K562 treated with DMSO at 1 percent for 24 hours (cell line): Measurements from ENCODE around the gene TRAPPC12. TPM values are rescaled to one million over a fixed set of nuclear protein-coding genes. Genes with fewer than 3 reads are reported as not detected.

Experiments used
- total RNA-seq: library from RNA; unstranded; fragments of 300-600 nt; gene quantifications from 2 replicates; pipeline ENCODE4 v1.2.3, GENCODE V29; 2022; ENCODE audit warnings: low read depth; ENCODE audit not compliant: insufficient read depth

TRAPPC12 gene
- 82.4 and 90.1 TPM in 2 replicates for total RNA-seq

DNA sequence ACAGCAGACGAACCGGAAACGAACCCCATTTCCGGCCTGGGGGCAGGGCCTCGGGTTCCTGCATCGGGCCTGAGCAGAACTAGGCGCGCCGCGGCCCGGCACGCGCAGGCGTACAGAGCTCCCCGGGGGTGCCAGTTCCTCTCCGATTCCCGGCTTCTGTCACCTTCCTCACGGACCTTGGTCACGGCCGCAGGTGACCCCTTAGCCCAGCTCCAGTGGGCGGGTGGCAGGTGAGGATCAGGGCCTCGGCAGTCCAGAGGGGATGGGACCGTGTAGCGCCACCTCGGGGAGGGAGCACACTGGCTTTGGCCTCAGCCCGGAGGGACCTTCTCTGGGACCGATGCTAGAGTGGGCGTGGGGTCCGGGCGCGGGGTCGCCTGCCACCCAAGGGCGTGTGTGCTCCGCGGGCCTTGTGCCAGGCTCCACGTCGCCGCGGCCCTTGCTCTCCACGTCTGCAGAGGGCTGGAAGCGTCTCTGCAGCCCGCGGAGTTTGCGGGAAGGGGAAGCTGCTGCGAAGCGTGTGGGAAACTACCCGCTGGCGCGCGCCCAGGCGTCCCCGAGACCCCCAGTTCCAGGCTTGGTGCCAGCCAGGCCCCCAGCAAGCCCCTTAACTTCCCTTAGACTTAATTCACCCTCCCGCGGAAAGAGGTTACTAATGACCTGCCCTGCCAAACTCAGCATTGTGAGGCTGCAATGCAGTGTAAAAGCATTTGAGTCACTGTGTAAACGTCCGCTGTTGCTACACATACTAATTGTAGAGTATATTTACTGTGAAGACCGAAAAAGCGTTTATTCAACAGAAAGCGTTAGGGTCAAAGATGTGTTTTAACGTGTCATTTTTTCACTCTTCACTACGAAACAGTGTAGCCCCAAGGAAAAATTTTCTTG is at the start of gene TRAPPC12:
Gene TRAPPC12, plus strand, starts transcription at position 48 of the 888 bp plus-strand sequence. CDS start 7,930 bp downstream, outside the sequence.

DNA sequence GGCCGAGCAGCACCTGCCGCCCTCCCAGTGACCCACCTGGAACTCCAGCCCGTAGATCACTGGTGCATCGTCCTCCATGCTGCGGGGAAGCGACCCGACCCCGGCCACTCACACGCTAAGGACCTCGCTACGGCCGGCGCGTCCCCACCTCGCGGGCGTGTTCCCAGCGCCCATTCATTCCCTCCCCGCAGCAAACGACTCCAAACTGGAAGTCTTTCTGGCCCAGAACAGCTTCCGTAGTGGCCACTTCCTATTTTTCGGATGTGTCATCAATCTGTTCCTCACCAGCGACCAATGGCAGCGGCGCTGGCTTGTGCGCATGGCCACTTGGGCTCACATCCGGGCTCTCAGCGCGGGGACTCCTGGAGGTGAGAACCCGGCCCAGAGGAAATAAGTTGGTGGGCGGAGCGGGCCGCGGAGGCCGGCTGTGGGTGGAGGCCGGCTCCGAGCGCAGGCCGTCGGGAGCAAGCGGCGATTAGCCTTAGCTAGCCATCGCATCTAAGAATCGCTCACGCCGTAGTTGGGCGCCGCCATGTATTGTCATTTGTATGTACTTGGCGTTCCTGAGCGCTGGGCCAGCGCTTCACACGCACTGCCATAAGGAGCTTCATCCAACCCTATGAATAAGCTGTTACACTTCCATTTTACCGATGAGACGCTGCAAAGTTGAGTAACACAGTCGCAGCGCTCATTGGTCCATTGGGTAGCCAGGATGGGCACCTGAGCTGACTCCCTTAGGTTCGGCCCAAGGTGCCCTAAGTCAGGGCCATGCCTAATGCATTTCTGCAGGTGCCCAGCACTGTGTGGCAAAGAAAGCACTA is 1.7 kb upstream of the TRAPPC12 start, which contains the start of gene EIPR1:
Gene EIPR1, minus strand, starts transcription at position 207 of the 821 bp plus-strand sequence. Its CDS starts 129 bp downstream, at position 78.

GRCh38 chr2:3519255-3520205 is 140.0 kb downstream of the TRAPPC12 start, which contains the start of gene ADI1:
Gene ADI1 (minus strand): TSS chr2:3519531. CDS start chr2:3519487, 44 bp downstream.

Other genes with a start within 250 kb of the TRAPPC12 start
- gene EIPR1, start 1.9 kb upstream of the TRAPPC12 start, total RNA-seq, result 27.6 and 28.5 TPM in 2 replicates
- gene ADI1, start 139.8 kb downstream of the TRAPPC12 start, total RNA-seq, result 48.9 and 54.1 TPM in 2 replicates
- gene RNASEH1, start 178.6 kb downstream of the TRAPPC12 start, total RNA-seq, result 15.7 and 17.1 TPM in 2 replicates
- 2,173 and 2,351 TPM in 2 replicates for gene RPS7, start 195.6 kb downstream of the TRAPPC12 start, total RNA-seq
- 11.0 and 12.1 TPM in 2 replicates for gene COLEC11, start 215.4 kb downstream of the TRAPPC12 start, total RNA-seq